ENCODE data around the gene TSSK6. TPM values are rescaled to one million over a fixed set of nuclear protein-coding genes. Genes with fewer than 3 reads are reported as not detected.

The TSSK6 gene
- polyA plus RNA-seq, 1 donor (not counting 4 experiments of a cell fraction or from before 2014, with no cell fraction given): 0.47 TPM

GRCh38 chr19:19487077-19487949, 28.0 kb downstream of the TSSK6 start:
- no peak overlapping the region for H2AFZ ChIP-seq (ENCODE audit: control insufficient read depth, low read length)
- H3K9ac ChIP-seq (ENCODE audit: control insufficient read depth, extremely low read depth, insufficient read depth, low read length): peak overlapping the region; percentile 31
- H3K9me3 ChIP-seq (ENCODE audit: control insufficient read depth, low read depth, low read length): no peaks in the 10 kb centered on the region
- peaks cover 17 to 23% of the 10 kb centered on the region in 2 experiments for H3K36me3 ChIP-seq (ENCODE audit: control insufficient read depth in 2 of 2, extremely low read depth in 1 of 2, insufficient read depth in 2 of 2, low read length in 2 of 2)
- peaks cover 55% of the 10 kb centered on the region for H3K4me1 ChIP-seq (ENCODE audit: control insufficient read depth, extremely low read depth, insufficient read depth, low read length)
- H3K4me3 ChIP-seq (ENCODE audit: control insufficient read depth in 2 of 3, extremely low read depth in 1 of 3, insufficient read depth in 2 of 3, low read depth in 1 of 3, low read length in 3 of 3): no peak overlapping the region
- no peak for FAIRE-seq
- H3K27ac ChIP-seq (ENCODE audit: control insufficient read depth, insufficient read depth, low read length): peak overlapping the region; percentile 85
- H3K9me1 ChIP-seq (ENCODE audit: control insufficient read depth, extremely low read depth, insufficient read depth, low read length): no peaks in the 10 kb centered on the region
- H3K27me3 ChIP-seq (ENCODE audit: control insufficient read depth, extremely low read depth, insufficient read depth, low read length): no peaks in the 10 kb centered on the region
- TF ChIP-seq, protein P1, sequence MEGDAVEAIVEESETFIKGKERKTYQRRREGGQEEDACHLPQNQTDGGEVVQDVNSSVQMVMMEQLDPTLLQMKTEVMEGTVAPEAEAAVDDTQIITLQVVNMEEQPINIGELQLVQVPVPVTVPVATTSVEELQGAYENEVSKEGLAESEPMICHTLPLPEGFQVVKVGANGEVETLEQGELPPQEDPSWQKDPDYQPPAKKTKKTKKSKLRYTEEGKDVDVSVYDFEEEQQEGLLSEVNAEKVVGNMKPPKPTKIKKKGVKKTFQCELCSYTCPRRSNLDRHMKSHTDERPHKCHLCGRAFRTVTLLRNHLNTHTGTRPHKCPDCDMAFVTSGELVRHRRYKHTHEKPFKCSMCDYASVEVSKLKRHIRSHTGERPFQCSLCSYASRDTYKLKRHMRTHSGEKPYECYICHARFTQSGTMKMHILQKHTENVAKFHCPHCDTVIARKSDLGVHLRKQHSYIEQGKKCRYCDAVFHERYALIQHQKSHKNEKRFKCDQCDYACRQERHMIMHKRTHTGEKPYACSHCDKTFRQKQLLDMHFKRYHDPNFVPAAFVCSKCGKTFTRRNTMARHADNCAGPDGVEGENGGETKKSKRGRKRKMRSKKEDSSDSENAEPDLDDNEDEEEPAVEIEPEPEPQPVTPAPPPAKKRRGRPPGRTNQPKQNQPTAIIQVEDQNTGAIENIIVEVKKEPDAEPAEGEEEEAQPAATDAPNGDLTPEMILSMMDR (optimal IDR thresholded peaks at IDR 0.05 in 1 of 3, IDR thresholded peaks at IDR 0.05 in 1 of 3, conservative IDR thresholded peaks at IDR 0.05 in 1 of 3; ENCODE audit: extremely low read depth in 1 of 3, insufficient read depth in 2 of 3, low read length in 3 of 3): no peak
- TF ChIP-seq EZH2 (IDR thresholded peaks at IDR 0.05; ENCODE audit: low read length): no peak
- no peak for DNase-seq (ENCODE audit: low read depth, low spot score)
- no peaks in the 10 kb centered on the region for H4K20me1 ChIP-seq (ENCODE audit: control insufficient read depth, extremely low read depth, insufficient read depth, low read length)
- dilution Hi-C loops (cut with MboI; ENCODE audit: extremely low pct_ligation_motif_present, low sequenced_read_pairs): no loop called here
- peaks cover 62% of the 10 kb centered on the region for H3K79me2 ChIP-seq (ENCODE audit: control insufficient read depth, insufficient read depth, low read length)
- no peak overlapping the region for H3K4me2 ChIP-seq (ENCODE audit: control insufficient read depth, extremely low read depth, insufficient read depth, low read depth, low read length)

GRCh38 chr19:19486343-19487076, 28.8 kb downstream of the TSSK6 start:
- FAIRE-seq: no peak
- DNase-seq (ENCODE audit: low read depth, low spot score): no peak
- H3K79me2 ChIP-seq (ENCODE audit: control insufficient read depth, insufficient read depth, low read length): peaks cover 58% of the 10 kb centered on the region
- no peaks in the 10 kb centered on the region for H3K27me3 ChIP-seq (ENCODE audit: control insufficient read depth, extremely low read depth, insufficient read depth, low read length)
- H3K9me3 ChIP-seq (ENCODE audit: control insufficient read depth, low read depth, low read length): no peaks in the 10 kb centered on the region
- no peak overlapping the region for H3K27ac ChIP-seq (ENCODE audit: control insufficient read depth, insufficient read depth, low read length)
- no peaks in the 10 kb centered on the region for H3K9me1 ChIP-seq (ENCODE audit: control insufficient read depth, extremely low read depth, insufficient read depth, low read length)
- no peak overlapping the region for H3K4me3 ChIP-seq (ENCODE audit: control insufficient read depth in 2 of 3, extremely low read depth in 1 of 3, insufficient read depth in 2 of 3, low read depth in 1 of 3, low read length in 3 of 3)
- H3K4me2 ChIP-seq (ENCODE audit: control insufficient read depth, extremely low read depth, insufficient read depth, low read depth, low read length): no peak overlapping the region
- dilution Hi-C loops (cut with MboI; ENCODE audit: extremely low pct_ligation_motif_present, low sequenced_read_pairs): no loop called here
- TF ChIP-seq, protein P1 (optimal IDR thresholded peaks at IDR 0.05 in 1 of 3, IDR thresholded peaks at IDR 0.05 in 1 of 3, conservative IDR thresholded peaks at IDR 0.05 in 1 of 3; ENCODE audit: extremely low read depth in 1 of 3, insufficient read depth in 2 of 3, low read length in 3 of 3): no peak
- TF ChIP-seq EZH2 (IDR thresholded peaks at IDR 0.05; ENCODE audit: low read length): no peak
- peaks cover 14 to 24% of the 10 kb centered on the region in 2 experiments for H3K36me3 ChIP-seq (ENCODE audit: control insufficient read depth in 2 of 2, extremely low read depth in 1 of 2, insufficient read depth in 2 of 2, low read length in 2 of 2)
- H3K9ac ChIP-seq (ENCODE audit: control insufficient read depth, extremely low read depth, insufficient read depth, low read length): no peak overlapping the region
- H4K20me1 ChIP-seq (ENCODE audit: control insufficient read depth, extremely low read depth, insufficient read depth, low read length): no peaks in the 10 kb centered on the region
- no peak overlapping the region for H2AFZ ChIP-seq (ENCODE audit: control insufficient read depth, low read length)
- peaks cover 55% of the 10 kb centered on the region for H3K4me1 ChIP-seq (ENCODE audit: control insufficient read depth, extremely low read depth, insufficient read depth, low read length)
